Measurements from ENCODE around the gene ZNF397.

ZNF397 gene

DNA sequence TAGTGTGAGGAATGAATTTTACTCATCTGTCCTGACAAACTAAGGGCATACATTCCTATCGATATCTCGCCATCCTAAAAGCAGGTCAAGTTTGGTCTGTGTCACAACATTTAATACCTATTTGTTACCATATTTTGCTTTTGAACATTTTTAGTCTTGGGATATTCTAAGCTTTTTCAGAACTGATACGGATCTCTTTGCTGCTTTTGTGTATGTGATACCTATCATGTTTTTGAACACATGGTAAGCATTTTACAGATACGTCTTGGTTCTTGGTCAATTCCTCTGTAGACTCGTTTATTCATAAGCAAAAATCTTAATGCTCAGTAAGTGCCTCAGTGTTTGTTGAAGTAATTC lies 592 bp downstream of the ZNF397 start:
- H3K9me3 ChIP-seq (replicated peaks; ENCODE audit: insufficient read depth, low read length): no peaks in the 10 kb centered on the region
- DNase-seq: peak; percentile 21
- H3K4me2 ChIP-seq (ENCODE audit: low read depth, low read length): peak overlapping the region; percentile 55
- H3K27ac ChIP-seq (ENCODE audit: low read length): peak overlapping the region; percentile 88
- H3K9ac ChIP-seq (ENCODE audit: low read length): peak overlapping the region; percentile 88
- no peaks in the 10 kb centered on the region for H3K9me2 ChIP-seq (replicated peaks; ENCODE audit: insufficient read depth, low read length)
- TF ChIP-seq EZH2 (optimal IDR thresholded peaks at IDR 0.05; ENCODE audit: low read depth, low read length) (no peak), EZH2phosphoT487 (IDR thresholded peaks at IDR 0.05; ENCODE audit: low read length) (no peak)
- TF ChIP-seq, protein P1, sequence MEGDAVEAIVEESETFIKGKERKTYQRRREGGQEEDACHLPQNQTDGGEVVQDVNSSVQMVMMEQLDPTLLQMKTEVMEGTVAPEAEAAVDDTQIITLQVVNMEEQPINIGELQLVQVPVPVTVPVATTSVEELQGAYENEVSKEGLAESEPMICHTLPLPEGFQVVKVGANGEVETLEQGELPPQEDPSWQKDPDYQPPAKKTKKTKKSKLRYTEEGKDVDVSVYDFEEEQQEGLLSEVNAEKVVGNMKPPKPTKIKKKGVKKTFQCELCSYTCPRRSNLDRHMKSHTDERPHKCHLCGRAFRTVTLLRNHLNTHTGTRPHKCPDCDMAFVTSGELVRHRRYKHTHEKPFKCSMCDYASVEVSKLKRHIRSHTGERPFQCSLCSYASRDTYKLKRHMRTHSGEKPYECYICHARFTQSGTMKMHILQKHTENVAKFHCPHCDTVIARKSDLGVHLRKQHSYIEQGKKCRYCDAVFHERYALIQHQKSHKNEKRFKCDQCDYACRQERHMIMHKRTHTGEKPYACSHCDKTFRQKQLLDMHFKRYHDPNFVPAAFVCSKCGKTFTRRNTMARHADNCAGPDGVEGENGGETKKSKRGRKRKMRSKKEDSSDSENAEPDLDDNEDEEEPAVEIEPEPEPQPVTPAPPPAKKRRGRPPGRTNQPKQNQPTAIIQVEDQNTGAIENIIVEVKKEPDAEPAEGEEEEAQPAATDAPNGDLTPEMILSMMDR (IDR thresholded peaks at IDR 0.05; ENCODE audit: low read length): no peak
- 0 out of 2 replicates have a peak, but pooled peaks cover 3% of the 10 kb centered on the region for H3K36me3 ChIP-seq (replicated peaks; ENCODE audit: insufficient read depth, low read length)
- H3K4me1 ChIP-seq (ENCODE audit: low read length): 0 out of 2 replicates have a peak, but pooled peaks cover 3% of the 10 kb centered on the region
- no peaks in the 10 kb centered on the region for H3K27me3 ChIP-seq (replicated peaks; ENCODE audit: insufficient read depth, low read length)
- peak overlapping the region; percentile 77 for H3K4me3 ChIP-seq (ENCODE audit: low read length)
- peaks cover 7% of the 10 kb centered on the region; the same call in 1 of the 2 replicates for H3K79me2 ChIP-seq (ENCODE audit: low read length)
- no peaks in the 10 kb centered on the region for H3F3A ChIP-seq (ENCODE audit: insufficient read depth, low read length)
- H4K20me1 ChIP-seq (ENCODE audit: insufficient read depth, low read length): no peaks in the 10 kb centered on the region
- H2AFZ ChIP-seq (ENCODE audit: low read length): peak overlapping the region; percentile 96

DNA sequence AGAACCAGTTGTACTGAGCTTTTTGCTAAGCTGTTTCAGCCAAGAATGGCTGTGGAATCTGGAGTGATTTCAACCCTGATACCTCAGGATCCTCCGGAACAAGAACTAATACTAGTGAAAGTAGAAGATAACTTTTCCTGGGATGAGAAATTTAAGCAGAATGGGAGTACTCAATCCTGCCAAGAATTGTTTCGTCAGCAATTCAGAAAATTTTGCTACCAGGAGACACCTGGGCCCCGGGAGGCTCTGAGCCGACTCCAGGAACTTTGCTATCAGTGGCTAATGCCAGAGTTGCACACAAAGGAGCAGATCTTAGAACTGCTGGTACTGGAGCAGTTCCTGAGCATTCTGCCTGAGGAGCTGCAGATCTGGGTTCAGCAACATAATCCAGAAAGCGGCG lies 1.6 kb downstream of the ZNF397 start:
- H3K4me2 ChIP-seq (ENCODE audit: low read depth, low read length): no peak overlapping the region
- TF ChIP-seq EZH2phosphoT487 (IDR thresholded peaks at IDR 0.05; ENCODE audit: low read length): no peak
- TF ChIP-seq EZH2 (optimal IDR thresholded peaks at IDR 0.05; ENCODE audit: low read depth, low read length): no peak
- TF ChIP-seq, protein P1 (IDR thresholded peaks at IDR 0.05; ENCODE audit: low read length): no peak
- H3K27me3 ChIP-seq (replicated peaks; ENCODE audit: insufficient read depth, low read length): no peaks in the 10 kb centered on the region
- peaks cover 7% of the 10 kb centered on the region; the same call in 1 of the 2 replicates for H3K79me2 ChIP-seq (ENCODE audit: low read length)
- no peaks in the 10 kb centered on the region for H3K9me3 ChIP-seq (replicated peaks; ENCODE audit: insufficient read depth, low read length)
- no peak overlapping the region for H3K9ac ChIP-seq (ENCODE audit: low read length)
- H4K20me1 ChIP-seq (ENCODE audit: insufficient read depth, low read length): no peaks in the 10 kb centered on the region
- H3K4me3 ChIP-seq (ENCODE audit: low read length): no peak overlapping the region
- H3F3A ChIP-seq (ENCODE audit: insufficient read depth, low read length): no peaks in the 10 kb centered on the region
- no peak overlapping the region for H3K27ac ChIP-seq (ENCODE audit: low read length)
- no peaks in the 10 kb centered on the region for H3K9me2 ChIP-seq (replicated peaks; ENCODE audit: insufficient read depth, low read length)
- 0 out of 2 replicates have a peak, but pooled peaks cover 3% of the 10 kb centered on the region for H3K36me3 ChIP-seq (replicated peaks; ENCODE audit: insufficient read depth, low read length)
- 0 out of 2 replicates have a peak, but pooled peaks cover 3% of the 10 kb centered on the region for H3K4me1 ChIP-seq (ENCODE audit: low read length)
- DNase-seq: no peak
- H2AFZ ChIP-seq (ENCODE audit: low read length): no peak overlapping the region

DNA sequence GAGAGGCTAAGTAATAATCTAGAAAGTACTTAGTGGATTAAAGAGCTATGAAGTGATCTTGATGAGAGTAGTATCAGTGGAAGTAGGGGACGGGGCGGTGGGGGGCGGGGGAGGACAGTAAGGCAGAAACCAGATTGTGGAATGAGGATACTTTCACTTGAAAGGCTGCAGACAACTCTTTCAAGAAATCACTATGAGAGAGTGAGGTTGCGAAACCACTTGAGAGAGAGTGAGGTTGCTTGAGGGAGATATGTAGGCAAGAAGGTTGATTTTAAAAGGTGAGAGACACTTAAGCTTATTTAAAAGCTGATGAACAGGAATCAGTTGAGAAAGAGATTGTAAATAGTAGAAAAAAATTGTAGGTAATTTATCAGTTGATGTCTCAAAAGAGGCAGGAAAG lies 3.8 kb downstream of the ZNF397 start:
- no peak overlapping the region for H3K9ac ChIP-seq (ENCODE audit: low read length)
- no peaks in the 10 kb centered on the region for H3K9me2 ChIP-seq (replicated peaks; ENCODE audit: insufficient read depth, low read length)
- H3K27me3 ChIP-seq (replicated peaks; ENCODE audit: insufficient read depth, low read length): no peaks in the 10 kb centered on the region
- H3K4me2 ChIP-seq (ENCODE audit: low read depth, low read length): no peak overlapping the region
- no peak overlapping the region for H2AFZ ChIP-seq (ENCODE audit: low read length)
- no peak overlapping the region for H3K27ac ChIP-seq (ENCODE audit: low read length)
- H3K79me2 ChIP-seq (ENCODE audit: low read length): peaks cover 7% of the 10 kb centered on the region; the same call in 1 of the 2 replicates
- TF ChIP-seq, protein P1 (IDR thresholded peaks at IDR 0.05; ENCODE audit: low read length): no peak
- TF ChIP-seq EZH2phosphoT487 (IDR thresholded peaks at IDR 0.05; ENCODE audit: low read length) (no peak), EZH2 (optimal IDR thresholded peaks at IDR 0.05; ENCODE audit: low read depth, low read length) (no peak)
- no peak overlapping the region for H3K4me3 ChIP-seq (ENCODE audit: low read length)
- 0 out of 2 replicates have a peak, but pooled peaks cover 8% of the 10 kb centered on the region for H3K36me3 ChIP-seq (replicated peaks; ENCODE audit: insufficient read depth, low read length)
- no peaks in the 10 kb centered on the region for H4K20me1 ChIP-seq (ENCODE audit: insufficient read depth, low read length)
- no peaks in the 10 kb centered on the region for H3F3A ChIP-seq (ENCODE audit: insufficient read depth, low read length)
- DNase-seq: no peak
- no peaks in the 10 kb centered on the region for H3K9me3 ChIP-seq (replicated peaks; ENCODE audit: insufficient read depth, low read length)
- H3K4me1 ChIP-seq (ENCODE audit: low read length): peaks cover 8% of the 10 kb centered on the region; the same call in 1 of the 2 replicates
